Heart left ventricle (tissue), 16 donors: ENCODE data around the gene PIGN. TPM values are rescaled to one million over a fixed set of nuclear protein-coding genes. Genes with fewer than 3 reads are reported as not detected.

Experiments
- ATAC-seq, 4 donors: fragments of 200-7000 bp; cut with Tn5 transposase; one replicate each; pipeline ENCODE4 v1.9.1; 2020 to 2022; ENCODE audit warnings: moderate library complexity in 4 of 4, mild to moderate bottlenecking in 3 of 4, moderate number of reproducible peaks in 1 of 4
- DNase-seq, 5 donors: peaks; one replicate each; pipeline ENCODE4 v3.0.0-alpha.2; 2020
- H3K27ac ChIP-seq, 12 donors: fragments of 200-600 bp; sonication (generic) in 4 of 12; one replicate each; pipeline versions ENCODE4 v1.5.0 to v1.8.0; 2016 to 2022; ENCODE audit warnings: mild to moderate bottlenecking in 2 of 12
- H3K27me3 ChIP-seq, 9 donors: fragments of 200-600 bp; sonication (generic) in 2 of 9; one replicate each; pipeline versions ENCODE4 v1.5.1 to v1.8.0; 2016 to 2022; ENCODE audit warnings: mild to moderate bottlenecking in 3 of 9
- H3K36me3 ChIP-seq, 9 donors: fragments of 200-600 bp; sonication (generic) in 2 of 9; one replicate each; pipeline versions ENCODE4 v1.5.0 to v1.8.0; 2018 to 2022; ENCODE audit warnings: mild to moderate bottlenecking in 2 of 9
- H3K4me1 ChIP-seq, 12 donors: fragments of 200-600 bp; sonication (generic) in 4 of 12; one replicate each; pipeline versions ENCODE4 v1.5.0 to v1.8.0; 2016 to 2022; ENCODE audit warnings: mild to moderate bottlenecking in 3 of 12
- H3K4me3 ChIP-seq, 12 donors: fragments of 200-600 bp; sonication (generic) in 4 of 12; one replicate each; pipeline versions ENCODE4 v1.5.0 to v1.8.0; 2017 to 2022; ENCODE audit warnings: mild to moderate bottlenecking in 9 of 12, moderate library complexity in 4 of 12
- H3K9me3 ChIP-seq, 12 donors: fragments of 200-600 bp; sonication (generic) in 4 of 12; one replicate each; pipeline versions ENCODE4 v1.5.0 to v1.8.0; 2016 to 2022; ENCODE audit warnings: mild to moderate bottlenecking in 1 of 12
- POLR2A ChIP-seq, 2 donors: fragments of 450-650 bp; IDR thresholded peaks; one replicate each; pipeline ENCODE4 v1.6.1; 2017; ENCODE audit warnings: antibody characterized with exemption in 2 of 2, mild to moderate bottlenecking in 2 of 2, moderate library complexity in 2 of 2
- WGBS, 4 donors: extraction: QIAGEN DNeasy Blood & Tissue Kit in 2 of 4; methylation state at CpG; one replicate each; pipeline versions ENCODE4 v1.1.5 to v1.1.7; 2013 to 2018; 5-methylcytosine and 5-hydroxymethylcytosine counted together
- intact Hi-C, 10 donors: fragments of 100-400 bp; cut with DNase I; formaldehyde crosslinking; loops; one replicate each; pipeline versions ENCODE4 v1.11.1 to v1.14.2; 2022
- polyA plus RNA-seq, 2 donors: library from polyadenylated mRNA; stranded (reverse); fragments of 200-250 nt; gene quantifications; one replicate each; pipeline ENCODE4 v1.2.3, GENCODE V29; 2013
- total RNA-seq, 9 donors: library from RNA; depleted of rRNA in 2 of 9; stranded (reverse); fragments of >200 nt in 2 of 9; fragmentation: NEBNext Ultra II Directional in 3 of 9; extraction: Animal tissue kit (Norgen Biotek cat#: 25700) in 3 of 9; gene quantifications; one replicate each; pipeline versions ENCODE4 v1.1.0 to v1.2.4, GENCODE V29; 2016 to 2023
- TF ChIP-seq, protein P1 (sequence below), 12 donors: fragments of 200-600 bp; sonication (generic) in 4 of 12; IDR thresholded peaks; one replicate each; pipeline versions ENCODE4 v1.5.0 to v1.8.0; 2018 to 2022; ENCODE audit warnings: antibody characterized with exemption in 12 of 12, mild to moderate bottlenecking in 5 of 12
- donor health status: ischemic (EF 13 %, LVEDD 7.1; RV severe dilation, severe dysfunction).
- donor health status: healthy with polysubstance abuse.
- donor health status: DM: no; HTN: yes; CAD: no.
- donor health status: DM: no; HTN: no; CAD: no.
- donor health status: ischemic (EF 25% LVEDD 6.9; RV normal size, moderate dysfunction).
- donor health status: ischemic (EF 25% LVEDD 5.7; RV mildly dilated, moderate dysfunction).
- donor health status: healthy.
- donor health status: DM: yes; HTN: yes; CAD: no.
- donor health status: ischemic (EF 35%, LVEDD 5.7; RV mildly dilated, moderate dysfunction).
- donor health status: nonischemic (EF 11% LVEDD 7.7; RV severe dilation, severe dysfunction).
- donor health status: DM: yes; HTN: yes; CAD: no.
- donor health status: PGD.
- donor health status: ischemic (EF 29% LVEDD 5.4; RV normal size, mild dysfunction).
- donor health status: nonischemic (EF 23%, LVEDD 6.1; RV moderate dilation, normal function).

Gene PIGN
- total and polyA plus RNA-seq, 11 donors: 4.3 to 29.6 (median 20.7) TPM

DNA sequence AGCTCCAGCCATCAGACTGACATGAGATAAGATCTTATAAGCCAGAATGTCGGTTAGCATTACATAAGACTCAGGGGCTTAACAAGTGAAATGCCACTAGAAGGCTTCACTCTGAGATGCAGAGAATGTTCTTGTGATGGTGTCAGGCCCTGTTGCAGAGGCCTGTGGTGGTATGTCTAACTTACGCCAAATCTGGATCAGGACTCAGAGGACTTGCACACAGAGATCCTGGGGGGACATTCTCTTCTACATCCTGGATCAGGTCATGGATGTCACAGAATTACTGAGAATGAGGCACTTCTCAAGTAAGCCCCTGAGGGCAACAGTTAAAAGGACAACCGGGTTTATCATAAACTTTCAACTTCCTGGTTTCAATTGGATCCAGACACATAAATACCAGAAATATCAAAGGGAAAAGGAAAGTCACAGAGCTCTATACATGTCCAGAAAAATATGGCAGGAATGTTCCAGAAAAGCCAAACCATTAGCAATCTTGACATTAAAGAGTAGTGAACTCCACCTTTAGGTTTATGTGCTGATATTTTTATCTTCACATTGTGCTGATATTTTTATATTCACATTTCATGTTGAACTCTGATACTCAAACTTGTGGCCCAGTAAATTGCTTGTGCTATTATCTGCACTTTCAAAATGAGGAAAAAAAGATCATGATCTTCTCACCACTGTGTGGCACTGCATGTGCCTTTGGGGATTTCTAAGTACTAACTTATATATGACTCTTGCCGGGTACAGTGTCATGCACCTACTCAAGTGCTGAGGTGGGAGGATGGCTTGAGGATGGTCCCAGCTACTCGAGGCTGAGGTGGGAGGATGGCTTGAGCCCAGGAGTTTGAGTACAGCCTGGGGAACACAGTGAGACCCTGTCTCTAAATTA, 156.5 kb downstream of the PIGN start:
- TF ChIP-seq POLR2A (IDR thresholded peaks at IDR 0.05): no peak
- intact Hi-C loops: loop anchor here in 1 of 10 donors (10.0 kb wide), 1 partner anchor 396 kb away; no protein-coding TSS in a partner anchor
- Histone ChIP-seq H3K27ac (no peak overlapping the region), H3K4me1 (peaks cover 0 to 12% (median 0%) of the 10 kb centered on the region in 12 donors), H3K36me3 (no peaks in the 10 kb centered on the region), H3K9me3 (no peaks in the 10 kb centered on the region), H3K4me3 (no peak overlapping the region), H3K27me3 (no peaks in the 10 kb centered on the region)
- DNase-seq: no peak
- 59 to 70% (median 64%) methylated on average over 5 of the region's 5 CpGs for WGBS, 4 donors
- ATAC-seq: no peak

GRCh38 chr18:62028715-62029114, 158.1 kb downstream of the PIGN start:
- DNase-seq: no peak
- 69 to 83% (median 72%) methylated on average over 2 of the region's 2 CpGs for WGBS, 4 donors
- ATAC-seq: no peak
- Histone ChIP-seq H3K9me3 (no peaks in the 10 kb centered on the region), H3K4me1 (peaks cover 0 to 12% (median 0%) of the 10 kb centered on the region in 12 donors), H3K27me3 (no peaks in the 10 kb centered on the region), H3K4me3 (no peak overlapping the region), H3K27ac (no peak overlapping the region), H3K36me3 (no peaks in the 10 kb centered on the region)
- intact Hi-C loops: no loop called here
- TF ChIP-seq, protein P1, sequence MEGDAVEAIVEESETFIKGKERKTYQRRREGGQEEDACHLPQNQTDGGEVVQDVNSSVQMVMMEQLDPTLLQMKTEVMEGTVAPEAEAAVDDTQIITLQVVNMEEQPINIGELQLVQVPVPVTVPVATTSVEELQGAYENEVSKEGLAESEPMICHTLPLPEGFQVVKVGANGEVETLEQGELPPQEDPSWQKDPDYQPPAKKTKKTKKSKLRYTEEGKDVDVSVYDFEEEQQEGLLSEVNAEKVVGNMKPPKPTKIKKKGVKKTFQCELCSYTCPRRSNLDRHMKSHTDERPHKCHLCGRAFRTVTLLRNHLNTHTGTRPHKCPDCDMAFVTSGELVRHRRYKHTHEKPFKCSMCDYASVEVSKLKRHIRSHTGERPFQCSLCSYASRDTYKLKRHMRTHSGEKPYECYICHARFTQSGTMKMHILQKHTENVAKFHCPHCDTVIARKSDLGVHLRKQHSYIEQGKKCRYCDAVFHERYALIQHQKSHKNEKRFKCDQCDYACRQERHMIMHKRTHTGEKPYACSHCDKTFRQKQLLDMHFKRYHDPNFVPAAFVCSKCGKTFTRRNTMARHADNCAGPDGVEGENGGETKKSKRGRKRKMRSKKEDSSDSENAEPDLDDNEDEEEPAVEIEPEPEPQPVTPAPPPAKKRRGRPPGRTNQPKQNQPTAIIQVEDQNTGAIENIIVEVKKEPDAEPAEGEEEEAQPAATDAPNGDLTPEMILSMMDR (IDR thresholded peaks at IDR 0.05): no peak
- TF ChIP-seq POLR2A (IDR thresholded peaks at IDR 0.05): no peak

GRCh38 chr18:62027914-62028520, 158.8 kb downstream of the PIGN start:
- intact Hi-C loops: no loop called here
- whole genome bisulfite sequencing, 4 donors: 41 to 51% (median 48%) methylated on average over 6 of the region's 6 CpGs
- no peak for TF ChIP-seq POLR2A (IDR thresholded peaks at IDR 0.05)
- TF ChIP-seq, protein P1 (IDR thresholded peaks at IDR 0.05): no peak
- Histone ChIP-seq H3K27me3 (no peaks in the 10 kb centered on the region), H3K36me3 (no peaks in the 10 kb centered on the region), H3K4me3 (no peak overlapping the region), H3K9me3 (no peaks in the 10 kb centered on the region), H3K4me1 (peaks cover 0 to 12% (median 0%) of the 10 kb centered on the region in 12 donors), H3K27ac (no peak overlapping the region)
- no peak for ATAC-seq
- DNase-seq: no peak

- peaks cover 0 to 12% (median 0%) of the 10 kb centered on the region in 12 donors for H3K4me1 ChIP-seq
- intact Hi-C loops: no loop called here
- WGBS, 4 donors: 84 to 89% (median 86%) methylated on average over 6 of the region's 6 CpGs
- no peak overlapping the region for H3K4me3 ChIP-seq
- no peak overlapping the region for H3K27ac ChIP-seq
- ATAC-seq: no peak
- no peaks in the 10 kb centered on the region for H3K9me3 ChIP-seq
- H3K36me3 ChIP-seq: no peaks in the 10 kb centered on the region
- DNase-seq: no peak
- H3K27me3 ChIP-seq: no peaks in the 10 kb centered on the region
- no peak for TF ChIP-seq POLR2A (IDR thresholded peaks at IDR 0.05)
- TF ChIP-seq, protein P1 (IDR thresholded peaks at IDR 0.05): no peak
These were observed 160.3 kb downstream of the PIGN start for GRCh38 chr18:62026586-62026985.
